Measurements from ENCODE around the gene AUTS2. TPM values are rescaled to one million over a fixed set of nuclear protein-coding genes. Genes with fewer than 3 reads are reported as not detected.

Gene AUTS2
- total RNA-seq, 1 experiment from 2014 or later = 2.5 TPM

DNA sequence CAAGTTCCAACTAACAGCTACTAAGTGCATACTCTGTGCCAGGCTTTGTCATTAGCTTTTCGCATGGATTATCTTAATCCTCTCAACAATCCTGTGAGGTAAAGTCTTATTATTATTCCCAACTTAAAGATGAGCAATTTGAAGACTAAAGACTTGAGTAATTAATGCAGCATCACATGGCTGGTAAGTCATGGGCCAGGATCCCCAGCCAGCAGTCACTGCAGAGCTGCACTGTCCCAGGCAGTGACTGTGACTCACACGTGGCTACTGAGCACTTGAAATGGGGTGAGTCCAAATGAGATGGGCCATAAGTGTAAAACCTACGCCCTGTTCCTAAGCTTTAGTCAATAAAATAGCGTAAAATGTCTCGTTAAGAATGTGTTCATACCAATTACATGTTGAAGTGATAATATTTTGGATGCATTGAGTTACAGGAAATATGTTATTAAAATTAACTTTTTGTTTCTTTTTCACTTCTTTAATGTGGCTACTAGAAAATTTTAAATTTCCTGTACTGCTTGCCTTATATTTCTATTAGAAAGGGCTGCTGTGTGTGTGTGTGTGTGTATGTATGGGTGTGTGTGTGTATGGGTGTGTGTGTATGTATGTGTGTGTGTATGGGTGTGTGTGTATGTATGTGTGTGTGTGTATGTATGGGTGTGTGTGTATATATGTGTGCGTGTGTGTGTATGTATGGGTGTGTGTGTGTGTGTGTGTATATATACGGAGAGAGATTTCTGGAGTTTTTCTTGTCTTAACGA lies 756.3 kb downstream of the AUTS2 start:
- H3K9me3 ChIP-seq (ENCODE audit: control insufficient read depth, insufficient read depth, low read depth, low read length) = no peaks in the 10 kb centered on the region
- H3K27ac ChIP-seq (ENCODE audit: low read length) = no peak overlapping the region
- intact Hi-C loops (cut with micrococcal nuclease; ENCODE audit: unreplicated experiment) (no loop called here), in situ Hi-C loops (cut with HindIII; ENCODE audit: low pct_unique_long_range_greater_than_20kb, low sequenced_read_pairs) (no loop called here)
- DNase-seq (ENCODE audit: low read depth, low spot score) (no peak), ATAC-seq (no peak)
- POLR2A ChIA-PET = no interaction called here
- H3K36me3 ChIP-seq (ENCODE audit: control insufficient read depth, insufficient read depth, low read length) = no peaks in the 10 kb centered on the region
- TF ChIP-seq SIN3A (IDR thresholded peaks at IDR 0.05; ENCODE audit: borderline replicate concordance, insufficient read depth, low read depth, low read length) (no peak), POLR2AphosphoS5 (IDR thresholded peaks at IDR 0.05; ENCODE audit: low read depth, low read length) (no peak), TCF7L2 (IDR thresholded peaks at IDR 0.05; ENCODE audit: low read depth, low read length) (no peak)
- TF ChIP-seq, protein P1, sequence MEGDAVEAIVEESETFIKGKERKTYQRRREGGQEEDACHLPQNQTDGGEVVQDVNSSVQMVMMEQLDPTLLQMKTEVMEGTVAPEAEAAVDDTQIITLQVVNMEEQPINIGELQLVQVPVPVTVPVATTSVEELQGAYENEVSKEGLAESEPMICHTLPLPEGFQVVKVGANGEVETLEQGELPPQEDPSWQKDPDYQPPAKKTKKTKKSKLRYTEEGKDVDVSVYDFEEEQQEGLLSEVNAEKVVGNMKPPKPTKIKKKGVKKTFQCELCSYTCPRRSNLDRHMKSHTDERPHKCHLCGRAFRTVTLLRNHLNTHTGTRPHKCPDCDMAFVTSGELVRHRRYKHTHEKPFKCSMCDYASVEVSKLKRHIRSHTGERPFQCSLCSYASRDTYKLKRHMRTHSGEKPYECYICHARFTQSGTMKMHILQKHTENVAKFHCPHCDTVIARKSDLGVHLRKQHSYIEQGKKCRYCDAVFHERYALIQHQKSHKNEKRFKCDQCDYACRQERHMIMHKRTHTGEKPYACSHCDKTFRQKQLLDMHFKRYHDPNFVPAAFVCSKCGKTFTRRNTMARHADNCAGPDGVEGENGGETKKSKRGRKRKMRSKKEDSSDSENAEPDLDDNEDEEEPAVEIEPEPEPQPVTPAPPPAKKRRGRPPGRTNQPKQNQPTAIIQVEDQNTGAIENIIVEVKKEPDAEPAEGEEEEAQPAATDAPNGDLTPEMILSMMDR (IDR thresholded peaks at IDR 0.05) = no peak
- TF ChIP-seq, protein P2, sequence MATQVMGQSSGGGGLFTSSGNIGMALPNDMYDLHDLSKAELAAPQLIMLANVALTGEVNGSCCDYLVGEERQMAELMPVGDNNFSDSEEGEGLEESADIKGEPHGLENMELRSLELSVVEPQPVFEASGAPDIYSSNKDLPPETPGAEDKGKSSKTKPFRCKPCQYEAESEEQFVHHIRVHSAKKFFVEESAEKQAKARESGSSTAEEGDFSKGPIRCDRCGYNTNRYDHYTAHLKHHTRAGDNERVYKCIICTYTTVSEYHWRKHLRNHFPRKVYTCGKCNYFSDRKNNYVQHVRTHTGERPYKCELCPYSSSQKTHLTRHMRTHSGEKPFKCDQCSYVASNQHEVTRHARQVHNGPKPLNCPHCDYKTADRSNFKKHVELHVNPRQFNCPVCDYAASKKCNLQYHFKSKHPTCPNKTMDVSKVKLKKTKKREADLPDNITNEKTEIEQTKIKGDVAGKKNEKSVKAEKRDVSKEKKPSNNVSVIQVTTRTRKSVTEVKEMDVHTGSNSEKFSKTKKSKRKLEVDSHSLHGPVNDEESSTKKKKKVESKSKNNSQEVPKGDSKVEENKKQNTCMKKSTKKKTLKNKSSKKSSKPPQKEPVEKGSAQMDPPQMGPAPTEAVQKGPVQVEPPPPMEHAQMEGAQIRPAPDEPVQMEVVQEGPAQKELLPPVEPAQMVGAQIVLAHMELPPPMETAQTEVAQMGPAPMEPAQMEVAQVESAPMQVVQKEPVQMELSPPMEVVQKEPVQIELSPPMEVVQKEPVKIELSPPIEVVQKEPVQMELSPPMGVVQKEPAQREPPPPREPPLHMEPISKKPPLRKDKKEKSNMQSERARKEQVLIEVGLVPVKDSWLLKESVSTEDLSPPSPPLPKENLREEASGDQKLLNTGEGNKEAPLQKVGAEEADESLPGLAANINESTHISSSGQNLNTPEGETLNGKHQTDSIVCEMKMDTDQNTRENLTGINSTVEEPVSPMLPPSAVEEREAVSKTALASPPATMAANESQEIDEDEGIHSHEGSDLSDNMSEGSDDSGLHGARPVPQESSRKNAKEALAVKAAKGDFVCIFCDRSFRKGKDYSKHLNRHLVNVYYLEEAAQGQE (IDR thresholded peaks at IDR 0.05; ENCODE audit: insufficient read depth in 1 of 2, low read depth in 2 of 2, low read length in 1 of 2) = no peak
- no peaks in the 10 kb centered on the region for H3K4me1 ChIP-seq (ENCODE audit: control insufficient read depth, insufficient read depth, low read length)
- no peaks in the 10 kb centered on the region; the same call in 1 of the 2 replicates for H3K27me3 ChIP-seq (ENCODE audit: control insufficient read depth, insufficient read depth, low read length)
- no peak overlapping the region for H3K4me3 ChIP-seq (ENCODE audit: low read depth in 2 of 2, low read length in 2 of 2)
- CTCF ChIA-PET = no interaction called here
- BruUV-seq (replicated peaks) = no TSS peak

DNA sequence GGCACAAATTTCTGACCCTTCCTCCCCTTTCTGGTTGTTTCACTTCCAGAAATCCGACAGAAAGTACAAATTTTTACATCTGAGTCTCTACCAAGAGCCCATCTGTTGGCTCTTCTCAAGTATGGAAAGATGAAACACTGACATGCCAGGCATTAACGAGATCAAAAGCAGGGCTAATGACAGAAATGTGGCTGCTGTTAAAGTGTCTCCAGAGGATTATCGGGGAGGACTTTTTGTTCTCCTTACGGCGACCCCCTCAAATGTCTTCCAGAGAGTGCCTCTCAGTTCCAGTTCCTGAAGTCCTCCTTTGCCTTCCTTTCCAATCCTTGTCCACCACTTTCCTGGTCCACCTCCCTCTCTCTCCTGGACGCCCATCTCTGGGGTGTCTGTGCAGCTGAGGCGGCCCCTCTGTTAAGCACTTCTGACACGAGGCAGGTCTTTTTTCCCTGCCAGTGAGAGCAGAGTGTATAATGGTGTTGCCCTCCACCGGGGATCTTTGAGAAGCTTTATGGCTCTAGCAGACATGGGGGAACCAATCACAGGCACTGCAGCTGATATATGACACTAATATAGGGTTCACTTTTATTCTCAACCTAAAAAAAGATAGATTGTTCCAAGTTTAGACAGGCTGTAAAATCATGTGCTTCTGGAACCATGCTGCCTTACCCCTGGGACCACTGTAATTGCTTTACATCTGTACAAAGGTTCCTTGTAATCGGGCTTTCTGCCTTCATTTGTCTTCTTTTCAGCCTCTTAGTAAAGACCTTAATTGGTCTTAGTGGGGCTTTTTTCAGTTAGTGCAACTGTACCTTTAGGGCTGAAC lies 757.1 kb downstream of the AUTS2 start:
- H3K9me3 ChIP-seq (ENCODE audit: control insufficient read depth, insufficient read depth, low read depth, low read length) = no peaks in the 10 kb centered on the region
- ATAC-seq = no peak
- H3K4me1 ChIP-seq (ENCODE audit: control insufficient read depth, insufficient read depth, low read length) = no peaks in the 10 kb centered on the region
- TF ChIP-seq TCF7L2 (IDR thresholded peaks at IDR 0.05; ENCODE audit: low read depth, low read length) (no peak), SIN3A (IDR thresholded peaks at IDR 0.05; ENCODE audit: borderline replicate concordance, insufficient read depth, low read depth, low read length) (no peak), POLR2AphosphoS5 (IDR thresholded peaks at IDR 0.05; ENCODE audit: low read depth, low read length) (no peak)
- TF ChIP-seq, protein P2 (IDR thresholded peaks at IDR 0.05; ENCODE audit: insufficient read depth in 1 of 2, low read depth in 2 of 2, low read length in 1 of 2) = no peak
- TF ChIP-seq, protein P1 (IDR thresholded peaks at IDR 0.05) = no peak
- in situ Hi-C loops (cut with HindIII; ENCODE audit: low pct_unique_long_range_greater_than_20kb, low sequenced_read_pairs) (no loop called here), intact Hi-C loops (cut with micrococcal nuclease; ENCODE audit: unreplicated experiment) (no loop called here)
- H3K27ac ChIP-seq (ENCODE audit: low read length) = no peak overlapping the region
- H3K4me3 ChIP-seq (ENCODE audit: low read depth in 2 of 2, low read length in 2 of 2) = no peak overlapping the region
- ChIA-PET CTCF (no interaction called here), POLR2A (no interaction called here)
- BruUV-seq (replicated peaks) = no TSS peak
- no peaks in the 10 kb centered on the region; the same call in 1 of the 2 replicates for H3K27me3 ChIP-seq (ENCODE audit: control insufficient read depth, insufficient read depth, low read length)
- no peaks in the 10 kb centered on the region for H3K36me3 ChIP-seq (ENCODE audit: control insufficient read depth, insufficient read depth, low read length)
- no peak for DNase-seq (ENCODE audit: low read depth, low spot score)

All from Panc1 (cell line).